Raji (cell line): ENCODE data around the gene TMEM100.

Experiments
- POLR2A ChIP-seq: IDR thresholded peaks from 2 replicates; pipeline ENCODE4 v1.6.1; 2011; ENCODE audit warnings: low read depth, low read length, control low read depth; ENCODE audit not compliant: insufficient read depth

The TMEM100 gene

GRCh38 chr17:55709984-55710383 is 12.7 kb downstream of the TMEM100 start:
- no peak for TF ChIP-seq POLR2A

- TF ChIP-seq POLR2A: no peak
Observed at GRCh38 chr17:55709440-55709839, 13.2 kb downstream of the TMEM100 start.

GRCh38 chr17:55708175-55708974 is 14.3 kb downstream of the TMEM100 start:
- no peak for TF ChIP-seq POLR2A

- TF ChIP-seq POLR2A: no peak
Observed at GRCh38 chr17:55706808-55707773, 15.6 kb downstream of the TMEM100 start.

GRCh38 chr17:55705847-55706246 is 16.8 kb downstream of the TMEM100 start:
- no peak for TF ChIP-seq POLR2A

- no peak for TF ChIP-seq POLR2A
Observed at GRCh38 chr17:55704401-55704800, 18.3 kb downstream of the TMEM100 start.

- TF ChIP-seq POLR2A: no peak
Observed at GRCh38 chr17:55702150-55702549, 20.5 kb downstream of the TMEM100 start.

GRCh38 chr17:55699181-55699860 is 23.3 kb downstream of the TMEM100 start:
- TF ChIP-seq POLR2A: no peak

- no peak for TF ChIP-seq POLR2A
Observed at GRCh38 chr17:55694286-55694910, 28.3 kb downstream of the TMEM100 start.

GRCh38 chr17:55693254-55694216 is 29.1 kb downstream of the TMEM100 start:
- no peak for TF ChIP-seq POLR2A

GRCh38 chr17:55692276-55692675 is 30.4 kb downstream of the TMEM100 start:
- no peak for TF ChIP-seq POLR2A

- TF ChIP-seq POLR2A: no peak
Observed at GRCh38 chr17:55691666-55692065, 31.0 kb downstream of the TMEM100 start.

- TF ChIP-seq POLR2A: no peak
Observed at GRCh38 chr17:55690105-55690508, 32.6 kb downstream of the TMEM100 start.

- TF ChIP-seq POLR2A: no peak
Observed at GRCh38 chr17:55689672-55690071, 33.0 kb downstream of the TMEM100 start.
